PC-3 (cell line): Measurements from ENCODE around the gene OXT. TPM values are rescaled to one million over a fixed set of nuclear protein-coding genes. Genes with fewer than 3 reads are reported as not detected.
"Not testable (repeated sequence)": the region's sequence is repeated elsewhere in the genome, so short reads cannot be mapped to it uniquely, and the experiment has no call there.

Source experiments
- ATAC-seq: fragments of 200-7000 bp; cut with Tn5 transposase; 2 replicates; pipeline ENCODE4 v1.9.1; 2020; ENCODE audit warnings: mild to moderate bottlenecking, moderate library complexity
- Bru-seq: library from RNA; stranded (reverse); fragments of 400-500 nt; gene quantifications from one replicate; lab custom pipeline; 2021; lab: Mats Ljungman, UMichigan
- BruChase-seq, 2 experiments: library from RNA; stranded (reverse); fragments of 400-500 nt; gene quantifications; one replicate each; lab custom pipeline; 2021; lab: Mats Ljungman, UMichigan
- BruUV-seq: library from RNA; stranded (reverse); fragments of 400-500 nt; replicated peaks from 2 replicates; lab custom pipeline; 2021; lab: Mats Ljungman, UMichigan
- CTCF ChIA-PET: fragments of 300-600 bp; sonication (Branson Sonifier 250); formaldehyde crosslinking; loops from one replicate; lab custom pipeline; 2022; ENCODE audit warnings: antibody characterized with exemption; lab: Charles Lee
- POLR2A ChIA-PET: fragments of 300-600 bp; sonication (Branson Sonifier 250); formaldehyde crosslinking; loops from one replicate; lab custom pipeline; 2022; ENCODE audit warnings: antibody characterized with exemption; ENCODE audit not compliant: unreplicated experiment; lab: Charles Lee
- DNase-seq: peaks from one replicate; pipeline ENCODE4 v3.0.0-alpha.2; 2015
- H2AFZ ChIP-seq: fragments of 300-600 bp; sonication (generic); 2 replicates; pipeline ENCODE4 v1.6.0; 2016; ENCODE audit warnings: antibody characterized with exemption, low read length
- H3F3A ChIP-seq: fragments of 300-600 bp; sonication (generic); one replicate; pipeline ENCODE4 v1.6.0; 2017; ENCODE audit warnings: antibody characterized with exemption, low read length, control low read depth, mild to moderate bottlenecking; ENCODE audit not compliant: unreplicated experiment
- H3K27ac ChIP-seq: fragments of 300-600 bp; sonication (generic); 2 replicates; pipeline ENCODE4 v1.5.1; 2016; ENCODE audit warnings: mild to moderate bottlenecking, low read length
- H3K27me3 ChIP-seq: fragments of 300-600 bp; sonication (generic); 2 replicates; pipeline ENCODE4 v1.6.1; 2016; ENCODE audit warnings: low read length, mixed read lengths
- H3K36me3 ChIP-seq: fragments of 300-600 bp; sonication (generic); 2 replicates; pipeline ENCODE4 v1.6.1; 2016; ENCODE audit warnings: low read depth, mixed run types, low read length, mixed read lengths
- H3K4me1 ChIP-seq: fragments of 300-600 bp; sonication (generic); 2 replicates; pipeline ENCODE4 v1.5.1; 2016; ENCODE audit warnings: low read length; ENCODE audit not compliant: insufficient read depth
- H3K4me2 ChIP-seq: fragments of 300-600 bp; sonication (generic); 2 replicates; pipeline ENCODE4 v1.6.0; 2016; ENCODE audit warnings: low read length
- H3K4me3 ChIP-seq: fragments of 300-600 bp; sonication (generic); 2 replicates; pipeline ENCODE4 v1.5.1; 2016; ENCODE audit warnings: mild to moderate bottlenecking, low read length, mixed read lengths
- H3K79me2 ChIP-seq: fragments of 300-600 bp; sonication (generic); 2 replicates; pipeline ENCODE4 v1.6.1; 2017; ENCODE audit warnings: low read length, mixed read lengths
- H3K9ac ChIP-seq: fragments of 300-600 bp; sonication (generic); 2 replicates; pipeline ENCODE4 v1.6.0; 2016; ENCODE audit warnings: mild to moderate bottlenecking, low read length
- H3K9me2 ChIP-seq: fragments of 300-600 bp; sonication (generic); replicated peaks from 2 replicates; pipeline ENCODE4 v1.6.1; 2016; ENCODE audit warnings: mixed run types, low read length, mixed read lengths
- H3K9me3 ChIP-seq: fragments of 300-600 bp; sonication (generic); 2 replicates; pipeline ENCODE4 v1.6.1; 2016; ENCODE audit warnings: low read length, mixed read lengths
- H4K20me1 ChIP-seq: fragments of 300-600 bp; sonication (generic); 2 replicates; pipeline ENCODE4 v1.6.1; 2016; ENCODE audit warnings: low read length, mixed read lengths
- CTCF ChIP-seq: fragments of 300-600 bp; sonication (generic); conservative IDR thresholded peaks from 2 replicates; pipeline ENCODE4 v1.5.1; 2017; ENCODE audit warnings: antibody characterized with exemption, low read depth, mild to moderate bottlenecking, low read length
- EZH2 ChIP-seq: fragments of 300-600 bp; sonication (generic); IDR thresholded peaks from one replicate; pipeline ENCODE4 v1.6.1; 2017; ENCODE audit warnings: antibody characterized with exemption, mild to moderate bottlenecking, low read length; ENCODE audit not compliant: unreplicated experiment
- EZH2phosphoT487 ChIP-seq: fragments of 300-600 bp; sonication (generic); IDR thresholded peaks from 2 replicates; pipeline ENCODE4 v1.6.1; 2018; ENCODE audit warnings: mild to moderate bottlenecking, antibody characterized with exemption, low read length, borderline replicate concordance
- intact Hi-C: fragments of 100-400 bp; cut with micrococcal nuclease; formaldehyde crosslinking; loops from 2 replicates; pipeline ENCODE4 v1.9.0; 2023
- long read RNA-seq: library from polyadenylated mRNA; unstranded; transcript quantifications from one replicate; pipeline ENCODE4 v2.0.0, GENCODE V29; 2021; ENCODE audit not compliant: unreplicated experiment
- total RNA-seq: library from RNA; depleted of rRNA; stranded (reverse); fragments of >200 nt; gene quantifications from 2 replicates; pipeline ENCODE4 v1.2.3, GENCODE V29; 2014; rRNA removed

The OXT gene
- total RNA-seq (not detected in 2 replicates), Bru-seq, nascent RNA (not detected), BruChase-seq, experiment 1, labeled RNA remaining after a 6-hour chase (percentile 4 among the genes with signal in this experiment), BruChase-seq, experiment 2, labeled RNA remaining after a 2-hour chase (percentile 30 among the genes with signal in this experiment)
- long read RNA-seq = 0 reads

GRCh38 chr20:3071610-3072529 is at the start of gene OXT:
Gene OXT (plus strand): TSS chr20:3071620. CDS start chr20:3071656, 36 bp downstream.
- H3K4me2 ChIP-seq = no peak within 1 kb of the TSS

GRCh38 chr20:3021777-3022176 is 49.6 kb upstream of the OXT start:
- BruUV-seq = no TSS peak

More at GRCh38 chr20:3071610-3072529, at the start of gene OXT:
- Histone ChIP-seq H3K9ac (no peak within 1 kb of the TSS), H3K27me3 (no peaks in the 10 kb centered on the region), H3K9me2 (no peaks in the 10 kb centered on the region), H3K36me3 (no peaks in the 10 kb centered on the region), H3K4me3 (no peak within 1 kb of the TSS), H3K27ac (no peak within 1 kb of the TSS), H3K4me1 (no peaks in the 10 kb centered on the region), H3F3A (no peaks in the 10 kb centered on the region), H4K20me1 (no peaks in the 10 kb centered on the region), H3K79me2 (no peaks in the 10 kb centered on the region), H3K9me3 (no peaks in the 10 kb centered on the region), H2AFZ (no peak within 1 kb of the TSS)
- TF ChIP-seq CTCF (no peak), EZH2 (no peak), EZH2phosphoT487 (no peak)
- intact Hi-C loops = no loop called here
- no TSS peak for BruUV-seq
- ChIA-PET POLR2A (interaction anchor here (0.7 kb wide), 1 partner anchor 89 kb away, joined by 5 read pairs; no protein-coding TSS in a partner anchor), CTCF (interaction anchor here (0.5 kb wide), 1 partner anchor 13 kb away, joined by 5 read pairs; no protein-coding TSS in a partner anchor)
- DNase-seq (no peak), ATAC-seq (no peak)

GRCh38 chr20:3022559-3023490 is 48.6 kb upstream of the OXT start:
- CTCF ChIA-PET, DNase-seq, H3K9me3 ChIP-seq, H3K4me2 ChIP-seq, intact Hi-C loops, H3F3A ChIP-seq, H2AFZ ChIP-seq, H3K9ac ChIP-seq, BruUV-seq, H3K4me3 ChIP-seq, H3K4me1 ChIP-seq, ATAC-seq, POLR2A ChIA-PET, H4K20me1 ChIP-seq, H3K27ac ChIP-seq, H3K9me2 ChIP-seq, H3K27me3 ChIP-seq, H3K79me2 ChIP-seq: not testable (repeated sequence)
- peaks cover 24% of the 10 kb centered on the region for H3K36me3 ChIP-seq

More at GRCh38 chr20:3021777-3022176, 49.6 kb upstream of the OXT start:
- CTCF ChIA-PET = no interaction called here
- Histone ChIP-seq H3K36me3 (peaks cover 32% of the 10 kb centered on the region), H3K79me2 (no peaks in the 10 kb centered on the region), H3K9ac (no peak overlapping the region), H3K9me3 (no peaks in the 10 kb centered on the region), H2AFZ (no peak overlapping the region), H3K4me1 (no peaks in the 10 kb centered on the region), H3K27me3 (no peaks in the 10 kb centered on the region), H3K4me3 (no peak overlapping the region), H3K27ac (no peak overlapping the region), H4K20me1 (no peaks in the 10 kb centered on the region), H3K4me2 (no peak overlapping the region), H3K9me2 (no peaks in the 10 kb centered on the region), H3F3A (no peaks in the 10 kb centered on the region)
- intact Hi-C loops = no loop called here
- ATAC-seq (no peak), DNase-seq (no peak)
- POLR2A ChIA-PET = no interaction called here
- no peak for TF ChIP-seq CTCF
- TF ChIP-seq EZH2 = no peak
- TF ChIP-seq EZH2phosphoT487 = no peak
